GM18861 (cell line): ENCODE data around the gene DGKE.

Source experiments
- ATAC-seq: cut with Tn5 transposase; IDR thresholded peaks from one replicate; pipeline ENCODE4 v1.9.1; 2021; ENCODE audit not compliant: unreplicated experiment

DGKE gene

GRCh38 chr17:56845934-56846333 lies 12.0 kb downstream of the DGKE start:
- no peak for ATAC-seq

- no peak for ATAC-seq
Observed at GRCh38 chr17:56847106-56847505, 13.2 kb downstream of the DGKE start.

- no peak for ATAC-seq
Observed at GRCh38 chr17:56849131-56849530, 15.2 kb downstream of the DGKE start.

- ATAC-seq = no peak
Observed at GRCh38 chr17:56850591-56850990, 16.6 kb downstream of the DGKE start.

- ATAC-seq = no peak
Observed at GRCh38 chr17:56851008-56851407, 17.1 kb downstream of the DGKE start.

- ATAC-seq = no peak
Observed at GRCh38 chr17:56861899-56862298, 27.9 kb downstream of the DGKE start.

- no peak for ATAC-seq
Observed at GRCh38 chr17:56863974-56864373, 30.0 kb downstream of the DGKE start.

GRCh38 chr17:56866076-56866475 lies 32.1 kb downstream of the DGKE start:
- no peak for ATAC-seq

GRCh38 chr17:56866496-56866895 lies 32.5 kb downstream of the DGKE start:
- ATAC-seq = no peak

GRCh38 chr17:56867948-56868376 lies 34.0 kb downstream of the DGKE start:
- ATAC-seq = no peak

GRCh38 chr17:56868716-56869115 lies 34.8 kb downstream of the DGKE start:
- ATAC-seq = no peak

- ATAC-seq = no peak
Observed at GRCh38 chr17:56870081-56870651, 36.2 kb downstream of the DGKE start.

- ATAC-seq = no peak
Observed at GRCh38 chr17:56876766-56877179, 42.8 kb downstream of the DGKE start.

GRCh38 chr17:56879280-56879679 lies 45.3 kb downstream of the DGKE start:
- no peak for ATAC-seq

GRCh38 chr17:56880133-56880532 lies 46.2 kb downstream of the DGKE start:
- no peak for ATAC-seq

- no peak for ATAC-seq
Observed at GRCh38 chr17:56880571-56880970, 46.6 kb downstream of the DGKE start.

- ATAC-seq = no peak
Observed at GRCh38 chr17:56881685-56882295, 47.8 kb downstream of the DGKE start.

GRCh38 chr17:56883616-56884015 lies 49.7 kb downstream of the DGKE start:
- ATAC-seq = no peak

GRCh38 chr17:56884483-56885311 lies 50.7 kb downstream of the DGKE start:
- ATAC-seq = no peak

- ATAC-seq = no peak
Observed at GRCh38 chr17:56885312-56885657, 51.3 kb downstream of the DGKE start.

GRCh38 chr17:56886288-56886731 lies 52.4 kb downstream of the DGKE start:
- ATAC-seq = no peak

- no peak for ATAC-seq
Observed at GRCh38 chr17:56887105-56887504, 53.2 kb downstream of the DGKE start.
